Astrocyte of the cerebellum (primary cell): Measurements from ENCODE around the gene LDB2.

Source experiments
- DNase-seq: peaks from one replicate; pipeline ENCODE4 v3.0.0-alpha.2; 2011; ENCODE audit warnings: low read depth
- H3K4me3 ChIP-seq: 2 replicates; pipeline ENCODE4 v1.5.1; 2011; ENCODE audit warnings: mild to moderate bottlenecking, low read depth, low read length, moderate library complexity
- in situ Hi-C: cut with HindIII; loops from 2 replicates; pipeline ENCODE4 v1.10.0; 2017; ENCODE audit warnings: low sequenced_read_pairs
- TF ChIP-seq, protein P1 (sequence below): IDR thresholded peaks from 2 replicates; pipeline ENCODE4 v1.5.1; 2012; ENCODE audit warnings: low read length, low read depth, moderate library complexity, mild to moderate bottlenecking; ENCODE audit errors: missing control alignments

The LDB2 gene

DNA sequence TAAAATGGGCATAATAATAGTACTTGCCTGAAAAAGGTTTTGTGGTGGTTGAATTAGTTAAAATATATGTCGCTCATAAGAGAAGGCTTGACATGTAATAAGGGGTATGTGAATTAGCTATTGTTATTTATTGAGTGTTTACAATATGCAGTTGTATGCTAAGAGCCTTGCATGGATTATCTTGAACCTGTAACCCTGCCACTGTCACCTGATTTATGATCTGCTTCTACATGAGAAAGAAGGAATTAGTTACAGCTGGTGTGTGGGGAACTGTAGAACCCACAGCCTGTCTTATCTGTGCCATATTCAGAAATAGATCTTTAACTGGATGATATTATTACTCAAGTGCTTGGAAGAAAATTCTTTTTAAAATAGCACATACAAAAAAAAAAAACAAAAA is 227.7 kb downstream of the LDB2 start:
- no peak overlapping the region for H3K4me3 ChIP-seq
- in situ Hi-C loops, result no loop called here
- TF ChIP-seq, protein P1, sequence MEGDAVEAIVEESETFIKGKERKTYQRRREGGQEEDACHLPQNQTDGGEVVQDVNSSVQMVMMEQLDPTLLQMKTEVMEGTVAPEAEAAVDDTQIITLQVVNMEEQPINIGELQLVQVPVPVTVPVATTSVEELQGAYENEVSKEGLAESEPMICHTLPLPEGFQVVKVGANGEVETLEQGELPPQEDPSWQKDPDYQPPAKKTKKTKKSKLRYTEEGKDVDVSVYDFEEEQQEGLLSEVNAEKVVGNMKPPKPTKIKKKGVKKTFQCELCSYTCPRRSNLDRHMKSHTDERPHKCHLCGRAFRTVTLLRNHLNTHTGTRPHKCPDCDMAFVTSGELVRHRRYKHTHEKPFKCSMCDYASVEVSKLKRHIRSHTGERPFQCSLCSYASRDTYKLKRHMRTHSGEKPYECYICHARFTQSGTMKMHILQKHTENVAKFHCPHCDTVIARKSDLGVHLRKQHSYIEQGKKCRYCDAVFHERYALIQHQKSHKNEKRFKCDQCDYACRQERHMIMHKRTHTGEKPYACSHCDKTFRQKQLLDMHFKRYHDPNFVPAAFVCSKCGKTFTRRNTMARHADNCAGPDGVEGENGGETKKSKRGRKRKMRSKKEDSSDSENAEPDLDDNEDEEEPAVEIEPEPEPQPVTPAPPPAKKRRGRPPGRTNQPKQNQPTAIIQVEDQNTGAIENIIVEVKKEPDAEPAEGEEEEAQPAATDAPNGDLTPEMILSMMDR, result no peak
- DNase-seq, result no peak

DNA sequence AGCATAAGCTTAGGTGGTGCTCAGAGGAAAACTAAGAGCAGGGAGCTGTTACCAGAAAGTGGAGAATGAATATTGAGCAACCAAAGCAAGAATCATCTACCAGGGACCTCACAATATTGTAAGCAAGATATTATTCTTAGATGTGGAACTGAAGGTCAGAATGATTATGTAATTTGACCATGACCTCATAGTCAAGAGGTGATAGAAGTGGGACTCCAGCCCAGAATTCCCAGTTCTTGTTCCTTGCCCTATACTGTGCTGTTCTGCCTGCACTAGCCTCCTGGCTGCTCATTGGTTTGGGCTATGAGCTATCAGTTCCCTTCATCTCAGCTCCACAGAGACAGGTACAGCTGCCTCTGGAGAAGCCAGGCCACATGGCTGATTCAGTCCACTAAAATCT is 229.4 kb downstream of the LDB2 start:
- no peak overlapping the region for H3K4me3 ChIP-seq
- no peak for DNase-seq
- TF ChIP-seq, protein P1, result no peak
- in situ Hi-C loops, result loop anchor here (5.0 kb wide), 1 partner anchor 87 kb away; no protein-coding TSS in a partner anchor

DNA sequence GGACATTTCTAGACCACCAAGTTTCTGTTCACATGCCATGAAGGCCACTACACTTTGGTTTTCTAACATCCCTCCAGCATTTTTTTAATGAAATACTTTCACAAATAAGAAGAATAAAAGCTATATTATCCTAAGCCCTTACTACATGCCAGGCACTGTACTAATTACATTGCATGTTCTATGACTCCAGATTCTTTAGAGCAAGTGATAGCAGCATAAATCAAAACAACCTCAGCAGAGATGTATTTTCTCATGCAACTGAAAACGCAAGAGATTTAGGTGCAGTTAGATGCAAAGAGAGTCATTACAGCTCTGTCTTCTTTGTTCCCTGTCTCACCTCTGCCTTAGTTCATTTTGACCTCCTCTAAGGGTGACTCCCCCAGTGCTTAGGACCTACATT is 230.0 kb downstream of the LDB2 start:
- in situ Hi-C loops, result loop anchor here (5.0 kb wide), 1 partner anchor 86 kb away; no protein-coding TSS in a partner anchor
- DNase-seq, result no peak
- TF ChIP-seq, protein P1, result no peak
- H3K4me3 ChIP-seq, result no peak overlapping the region

DNA sequence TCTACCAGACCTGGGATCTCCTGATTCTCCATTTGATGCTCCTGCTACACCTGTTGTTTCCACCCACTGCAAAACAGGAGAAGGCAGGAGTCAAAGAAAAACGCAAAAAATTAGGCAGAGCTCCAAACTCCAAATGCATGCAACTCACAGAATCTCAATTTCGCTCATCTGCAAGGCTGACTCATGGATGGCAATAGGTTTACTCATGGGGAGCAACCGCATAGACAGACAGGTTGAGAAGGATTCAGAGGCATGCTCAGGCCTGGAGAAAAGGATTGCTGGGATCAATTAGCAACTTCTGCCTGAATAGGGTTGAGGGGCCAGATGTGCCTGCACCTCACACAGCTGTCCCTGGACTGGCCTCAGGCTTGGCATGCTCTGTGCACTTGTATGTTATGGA is 231.0 kb downstream of the LDB2 start:
- DNase-seq, result peak; percentile 68
- TF ChIP-seq, protein P1, result no peak
- in situ Hi-C loops, result loop anchor here (5.0 kb wide), 1 partner anchor 85 kb away; no protein-coding TSS in a partner anchor
- H3K4me3 ChIP-seq, result no peak overlapping the region

DNA sequence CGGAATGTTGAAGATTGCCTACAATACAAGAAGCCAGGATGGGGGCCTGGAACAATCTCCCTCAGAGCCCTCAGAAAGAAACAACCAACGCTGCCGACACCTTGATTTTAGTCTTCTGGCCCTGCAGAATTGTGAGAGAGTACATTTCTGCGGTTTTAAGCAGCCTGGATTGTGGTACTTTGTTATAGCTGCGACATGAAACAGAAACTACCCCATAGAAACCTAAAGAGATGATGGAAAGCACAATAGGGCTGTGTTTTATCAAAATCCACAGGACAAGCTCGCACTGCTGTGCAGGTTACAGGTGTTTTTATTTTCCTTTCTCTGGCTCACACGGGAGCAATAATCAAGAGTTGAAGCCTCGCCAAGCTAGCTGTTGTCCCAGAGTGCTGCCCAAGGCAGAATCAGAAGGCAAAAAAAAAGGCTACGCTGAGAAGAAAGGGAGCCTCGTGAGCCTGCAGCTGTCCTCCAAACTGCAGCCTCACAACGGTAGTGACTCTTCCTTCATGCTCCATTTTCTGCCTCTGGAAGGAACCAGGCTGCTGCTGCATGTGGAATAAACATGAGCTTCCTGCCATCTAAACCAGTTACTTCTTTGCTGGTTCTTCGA is 232.4 kb downstream of the LDB2 start:
- DNase-seq, result no peak
- no peak overlapping the region for H3K4me3 ChIP-seq
- TF ChIP-seq, protein P1, result no peak
- in situ Hi-C loops, result loop anchor here (5.0 kb wide), 1 partner anchor 84 kb away; no protein-coding TSS in a partner anchor

DNA sequence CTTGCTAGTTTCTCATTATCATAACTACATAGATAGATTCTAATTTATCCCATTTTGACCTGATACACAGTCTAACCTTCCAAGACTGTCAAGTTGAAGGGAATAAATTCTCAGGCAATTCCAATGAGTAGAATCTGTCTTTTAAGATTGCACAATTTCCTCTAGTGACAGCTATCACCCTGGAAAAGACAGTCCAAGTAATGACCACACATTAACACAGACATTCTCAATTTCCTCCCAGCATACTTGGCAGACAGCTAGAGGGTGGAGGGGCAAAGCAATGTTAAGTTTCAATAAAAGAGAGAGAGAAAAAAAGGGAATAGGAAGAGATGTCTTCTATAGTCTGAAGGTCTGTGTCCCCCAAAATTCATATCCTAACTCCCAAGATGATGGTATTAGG is 234.7 kb downstream of the LDB2 start:
- in situ Hi-C loops, result no loop called here
- no peak overlapping the region for H3K4me3 ChIP-seq
- TF ChIP-seq, protein P1, result no peak
- DNase-seq, result no peak
